Activated CD4-positive, alpha-beta T cell treated with anti-CD3 and anti-CD28 coated beads, Interleukin-2, amount 50 U/mL, for 24 hours (primary cell): ENCODE results near the gene NACA2.
"Not testable (repeated sequence)": the region's sequence is repeated elsewhere in the genome, so short reads cannot be mapped to it uniquely, and the experiment has no call there.

Experiments used
- DNase-seq, 2 donors: peaks; one replicate each; pipeline ENCODE4 v3.0.0-alpha.2; 2020; ENCODE audit warnings: low read depth in 1 of 2, low spot score in 1 of 2

The NACA2 gene

DNA sequence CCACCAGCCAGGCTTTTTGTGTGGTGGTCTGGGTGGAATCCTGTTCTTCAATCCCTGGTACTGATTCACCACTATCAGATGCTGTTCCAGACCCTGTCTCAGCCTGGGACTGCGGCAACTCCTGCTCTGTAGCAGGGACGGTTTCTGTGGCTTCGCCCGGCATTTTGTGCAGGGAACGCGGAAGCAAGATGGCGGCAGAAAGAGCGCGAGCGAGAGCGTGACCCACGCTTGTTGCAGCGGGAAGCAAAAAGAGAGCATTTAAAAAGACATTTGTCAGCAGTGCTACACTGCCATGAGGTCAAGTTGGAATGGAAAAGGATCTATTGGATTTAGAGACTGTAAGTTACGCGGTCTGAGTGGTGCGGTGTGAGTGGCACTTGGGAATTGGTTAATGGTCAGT lies at the start of gene NACA2:
Gene NACA2 (minus strand): TSS at position 202 of the 400 bp plus-strand sequence. CDS start 39 bp downstream, at position 163.
- DNase-seq = no peak

DNA sequence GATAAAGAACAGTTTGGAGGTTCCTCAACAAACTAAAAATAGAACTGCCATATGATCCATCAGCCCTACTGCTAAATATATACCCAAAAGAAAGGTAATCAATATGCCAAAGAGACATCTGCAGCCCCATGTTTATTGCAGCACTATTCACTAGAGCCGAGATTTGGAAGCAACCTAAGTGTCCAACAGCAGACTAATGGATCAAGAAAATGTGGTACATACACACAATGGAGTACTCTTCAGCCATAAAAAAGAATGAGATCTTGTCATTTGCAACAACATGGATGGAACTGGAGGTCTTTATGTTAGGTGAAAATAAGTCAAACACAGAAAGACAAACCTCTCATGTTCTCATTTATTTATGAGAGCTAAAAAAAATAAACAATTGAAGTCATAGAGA lies 48.8 kb upstream of the NACA2 start:
- DNase-seq = no peak

DNA sequence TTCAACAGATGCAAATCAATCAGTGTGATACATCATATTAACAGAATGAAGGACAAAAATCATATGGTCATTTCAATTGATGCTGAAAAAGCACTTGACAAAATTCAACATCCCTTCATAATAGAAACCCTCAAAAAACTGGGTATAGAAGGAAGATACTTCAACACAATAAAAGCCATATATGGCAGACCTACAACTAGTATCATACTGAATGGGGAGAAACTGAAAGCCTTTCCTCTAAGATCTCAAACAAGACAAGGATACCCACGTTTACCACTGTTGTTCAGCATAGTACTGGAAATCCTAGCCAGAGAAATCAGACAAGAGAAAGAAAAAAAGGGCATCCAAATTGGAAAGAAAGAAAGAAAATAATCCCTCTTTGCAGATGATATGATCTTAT lies 47.1 kb upstream of the NACA2 start:
- no peak for DNase-seq

DNA sequence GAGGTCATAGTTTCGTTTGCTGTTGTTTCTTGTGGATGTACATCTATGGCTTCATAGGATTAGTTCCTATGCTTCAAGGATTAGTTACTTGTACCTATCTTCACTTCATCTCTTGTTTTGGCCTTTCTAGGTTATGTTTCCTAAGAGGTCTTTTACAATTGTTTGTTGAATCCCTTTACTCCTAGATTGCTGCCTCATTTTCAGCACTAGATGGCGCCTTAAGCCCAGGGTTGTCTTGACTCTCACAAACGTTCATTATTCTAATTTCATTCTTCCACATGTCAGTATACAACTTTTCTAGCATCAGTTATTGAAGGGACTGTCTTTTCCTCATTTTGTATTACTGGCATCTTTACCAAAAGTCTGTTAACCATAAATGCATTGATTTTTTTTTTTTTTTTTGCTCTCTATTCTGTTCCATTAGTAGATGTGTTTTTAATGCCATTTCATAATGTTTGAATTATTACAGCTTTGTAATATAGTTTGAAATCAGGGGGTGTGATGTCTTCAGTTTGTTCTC lies 45.0 kb upstream of the NACA2 start:
- DNase-seq = peak in 1 of 2 donors; percentile 39

DNA sequence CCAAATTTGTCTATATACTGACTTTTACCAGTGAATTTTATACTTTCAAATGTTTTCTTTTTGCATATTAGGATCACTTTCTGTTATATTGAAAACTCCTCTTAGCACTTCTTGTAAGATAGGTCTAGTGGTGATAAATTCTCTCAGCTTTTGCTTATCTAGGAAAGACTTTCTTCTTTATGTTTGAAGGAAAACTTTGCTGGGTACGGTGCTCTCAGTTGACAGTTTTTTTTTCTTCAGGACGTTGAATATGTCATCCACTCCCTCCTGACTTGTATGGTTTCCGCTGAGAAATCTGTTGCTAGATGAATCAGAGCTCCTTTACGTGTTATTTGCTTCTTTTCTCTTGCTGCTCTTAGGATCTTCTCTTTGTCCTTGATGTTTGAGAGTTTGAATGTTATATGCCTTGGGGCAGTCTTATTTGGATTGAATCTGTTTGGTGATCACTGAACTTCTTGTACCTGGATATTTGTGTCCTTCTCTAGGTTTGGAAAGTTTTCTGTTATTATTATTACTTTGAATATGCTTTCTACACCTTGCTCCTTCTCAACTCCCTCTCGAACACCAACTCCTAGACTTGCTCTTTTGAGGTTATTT lies 44.0 kb upstream of the NACA2 start:
- no peak for DNase-seq

DNA sequence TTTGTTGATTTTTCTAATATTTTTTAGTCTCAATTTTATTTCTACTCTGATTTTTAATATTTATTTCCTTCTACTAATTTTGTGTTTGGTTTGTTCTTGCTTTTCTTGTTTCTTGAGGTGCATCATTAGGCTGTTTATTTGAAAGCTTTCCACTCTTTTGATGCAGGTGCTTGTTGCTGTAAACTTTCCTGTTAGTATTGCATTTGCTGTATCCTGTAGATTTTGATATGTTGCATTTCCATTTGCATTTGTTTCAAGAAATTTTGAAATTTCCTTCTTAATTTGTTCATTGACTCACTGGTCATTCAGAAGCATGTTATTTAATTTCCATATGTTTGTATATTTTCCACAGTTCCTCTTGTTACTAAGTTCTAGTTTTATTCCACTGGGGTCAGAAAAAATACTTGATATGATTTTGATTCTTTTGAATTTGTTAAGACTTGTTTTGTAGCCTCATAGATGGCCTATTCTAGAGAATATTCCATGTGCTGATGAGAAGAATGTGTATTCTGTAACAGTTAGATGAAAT lies 43.1 kb upstream of the NACA2 start:
- no peak for DNase-seq

DNA sequence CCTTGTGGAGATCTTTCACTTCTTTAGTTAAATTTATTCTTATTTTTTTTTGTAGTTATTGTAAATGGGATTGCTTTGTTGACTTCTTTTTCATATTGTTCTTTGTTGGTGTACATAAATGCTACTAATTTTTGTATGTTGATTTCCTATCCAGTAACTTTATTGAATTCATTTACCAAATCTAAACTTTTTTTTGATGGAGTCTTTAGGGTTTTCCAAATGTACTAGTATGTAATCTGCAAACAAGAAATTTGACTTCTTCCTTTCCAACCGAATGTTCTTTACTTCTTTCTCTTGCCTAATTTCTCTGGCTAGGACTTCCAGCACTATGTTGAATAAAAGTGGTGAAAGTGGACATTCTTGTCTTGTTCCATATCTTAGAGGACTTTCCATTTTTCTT lies 41.8 kb upstream of the NACA2 start:
- no peak for DNase-seq

DNA sequence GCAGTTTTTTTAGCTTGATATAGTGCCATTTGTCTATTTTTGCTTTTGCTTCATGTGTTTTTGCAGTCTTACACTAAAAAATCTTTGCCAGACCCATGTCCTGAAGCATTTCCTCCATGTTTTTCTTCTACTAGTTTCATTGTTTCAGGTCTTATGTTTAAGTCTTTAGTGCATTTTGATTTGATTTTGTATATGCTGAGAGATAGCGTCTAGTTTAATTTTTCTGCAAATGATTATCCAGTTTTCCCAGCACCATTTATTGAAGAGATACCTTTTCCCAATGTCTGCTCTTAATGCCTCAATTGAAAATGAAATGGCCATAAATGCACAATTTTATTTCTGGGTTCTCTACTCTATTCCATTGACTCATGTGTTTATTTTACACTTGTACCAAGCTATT lies 40.8 kb upstream of the NACA2 start:
- DNase-seq = no peak

DNA sequence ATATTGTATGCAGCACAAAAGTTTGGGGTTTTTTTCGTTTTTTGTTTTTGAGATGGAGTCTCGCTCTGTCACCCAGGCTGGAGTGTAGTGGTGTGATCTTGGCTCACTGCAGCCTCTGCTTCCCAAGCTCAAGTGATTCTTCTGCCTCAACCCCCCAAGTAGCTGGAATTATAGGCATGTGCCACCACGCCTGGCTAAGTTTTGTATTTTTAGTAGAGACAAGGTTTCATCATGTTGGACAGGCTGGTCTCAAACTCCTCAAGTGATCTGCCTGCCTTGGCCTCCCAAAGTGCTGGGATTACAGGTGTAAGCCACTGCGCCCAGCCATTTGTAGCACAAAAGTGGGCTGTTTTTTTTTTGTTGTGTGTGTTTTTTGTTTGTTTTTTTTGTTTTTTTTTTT lies 37.1 kb upstream of the NACA2 start:
- DNase-seq = not testable (repeated sequence)

DNA sequence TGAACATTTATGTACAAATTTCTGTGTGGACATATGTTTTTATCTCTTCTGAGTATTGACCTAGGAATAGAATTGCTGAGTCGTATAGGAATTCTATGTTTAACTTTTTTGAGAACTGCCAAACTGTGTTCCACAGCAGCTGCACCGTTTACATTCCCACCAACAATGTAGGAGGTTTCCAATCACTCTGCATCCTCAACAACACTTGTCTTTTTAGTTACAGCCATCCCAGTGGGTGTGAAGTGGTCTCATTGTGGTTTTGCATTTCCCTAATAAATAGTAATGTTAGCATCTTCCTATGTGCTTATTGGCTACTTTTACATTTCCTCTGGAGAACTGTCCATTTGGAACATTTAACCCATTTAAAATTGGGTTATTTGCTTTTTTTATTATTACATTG lies 36.6 kb upstream of the NACA2 start:
- no peak for DNase-seq

DNA sequence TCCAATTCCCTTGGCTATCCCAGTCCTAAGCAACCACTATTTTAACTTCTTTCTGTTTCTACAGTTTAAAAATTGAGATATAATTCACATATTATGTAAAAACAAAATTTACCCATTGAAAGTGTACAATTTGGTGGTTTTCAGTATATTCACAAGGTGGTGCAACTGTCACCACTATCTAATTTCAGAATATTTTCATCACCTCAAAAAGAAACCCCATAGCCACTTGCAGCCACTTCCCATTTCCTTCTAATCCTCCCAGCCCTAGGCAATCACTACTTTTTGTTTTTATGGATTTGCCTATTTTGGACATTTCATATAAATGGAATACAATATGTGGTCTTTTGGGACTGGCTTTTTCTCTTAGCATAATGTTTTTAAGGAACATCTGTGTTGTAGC lies 36.1 kb upstream of the NACA2 start:
- DNase-seq = no peak

DNA sequence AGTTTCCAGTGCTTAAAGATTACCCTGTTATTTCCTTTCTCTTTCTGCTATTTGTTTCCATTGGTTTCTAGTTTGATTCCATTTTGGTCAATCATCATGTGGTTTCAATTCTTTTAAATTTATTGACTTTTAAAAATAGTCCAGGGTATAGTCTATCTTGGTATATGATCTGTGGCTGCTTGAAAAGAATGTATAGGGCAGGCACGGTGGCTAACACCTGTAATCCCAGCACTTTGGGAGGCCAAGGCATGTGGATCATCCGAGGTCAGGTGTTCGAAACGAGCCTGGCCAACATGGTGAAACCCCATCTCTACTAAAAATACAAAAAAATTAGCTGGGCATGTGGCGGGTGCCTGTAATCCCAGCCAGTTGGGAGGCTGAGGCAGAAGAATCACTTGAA lies 34.5 kb upstream of the NACA2 start:
- DNase-seq = no peak

DNA sequence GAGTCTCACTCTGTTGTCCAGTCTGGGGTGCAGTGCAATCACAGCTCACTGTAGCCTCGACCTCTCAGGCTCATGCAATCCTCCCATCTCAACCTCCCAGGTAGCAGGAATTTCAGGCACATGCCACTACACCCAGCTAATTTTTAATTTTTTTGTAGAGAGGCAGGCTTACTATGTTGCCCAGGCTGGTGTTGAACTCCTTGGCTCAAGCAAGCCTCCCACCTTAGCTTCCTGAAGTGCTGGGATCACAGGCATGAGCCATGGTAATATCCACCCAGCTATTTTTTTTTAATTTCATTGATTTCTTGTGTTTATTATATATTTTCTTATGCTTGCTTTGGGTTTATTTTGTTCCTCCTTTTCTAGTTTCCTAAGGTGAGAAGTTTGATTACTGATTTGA lies 33.9 kb upstream of the NACA2 start:
- DNase-seq = no peak

DNA sequence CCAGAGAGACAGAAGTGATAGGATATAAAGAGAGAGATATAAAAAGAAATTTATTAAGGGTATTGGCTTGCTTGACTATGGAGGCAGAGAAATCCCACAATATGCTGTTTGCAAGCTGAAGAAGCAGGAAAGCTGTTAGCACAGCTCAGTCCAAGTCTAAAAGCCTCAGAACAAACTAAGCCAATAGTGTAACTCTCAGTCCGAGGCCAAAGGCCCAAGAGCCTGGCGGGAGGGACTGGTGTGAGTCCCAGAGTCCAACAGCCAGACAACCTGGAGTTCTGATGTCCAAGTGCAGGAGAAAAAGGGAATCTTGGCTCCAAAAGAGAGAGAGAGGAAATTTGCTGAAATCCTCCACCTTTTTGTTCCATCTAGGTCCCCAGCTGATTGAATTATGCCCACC lies 30.3 kb upstream of the NACA2 start:
- DNase-seq = no peak

DNA sequence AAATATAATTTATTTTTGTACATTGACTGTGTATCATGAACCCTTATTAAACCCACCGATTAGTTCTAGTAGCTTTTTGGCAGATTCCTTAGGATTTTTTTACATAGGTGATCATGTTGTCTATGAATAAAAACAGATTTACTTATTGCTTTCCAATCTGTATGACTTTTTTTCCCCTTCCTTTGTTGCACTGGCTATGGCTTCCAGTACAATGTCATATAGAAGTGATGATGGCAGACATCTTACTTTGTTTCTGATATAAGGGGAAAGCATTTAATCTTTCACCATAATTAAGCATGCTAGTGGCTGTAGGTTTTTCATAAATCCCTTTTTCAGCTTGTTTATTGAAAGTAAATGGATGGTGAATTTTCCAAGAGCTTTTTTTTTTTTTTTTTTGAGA lies 28.9 kb upstream of the NACA2 start:
- DNase-seq = no peak

DNA sequence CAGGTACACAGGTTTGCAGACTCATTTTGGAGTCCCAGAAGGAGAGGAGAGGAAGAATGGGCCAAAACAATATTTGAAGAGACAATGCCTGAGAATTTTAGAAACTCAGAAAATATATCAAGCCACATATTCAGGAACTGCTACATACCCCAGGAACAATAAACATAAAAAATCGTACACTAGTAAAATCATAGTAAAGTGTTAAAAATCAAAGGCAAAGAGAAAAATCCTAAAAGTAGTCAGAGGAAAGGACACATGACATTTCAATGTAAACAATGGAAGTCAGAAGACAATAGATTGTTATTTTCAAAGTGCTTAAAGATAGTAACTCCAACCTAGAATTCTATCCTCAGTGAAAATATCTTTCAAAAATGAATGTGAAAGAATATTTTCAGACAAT lies 28.5 kb upstream of the NACA2 start:
- no peak for DNase-seq

DNA sequence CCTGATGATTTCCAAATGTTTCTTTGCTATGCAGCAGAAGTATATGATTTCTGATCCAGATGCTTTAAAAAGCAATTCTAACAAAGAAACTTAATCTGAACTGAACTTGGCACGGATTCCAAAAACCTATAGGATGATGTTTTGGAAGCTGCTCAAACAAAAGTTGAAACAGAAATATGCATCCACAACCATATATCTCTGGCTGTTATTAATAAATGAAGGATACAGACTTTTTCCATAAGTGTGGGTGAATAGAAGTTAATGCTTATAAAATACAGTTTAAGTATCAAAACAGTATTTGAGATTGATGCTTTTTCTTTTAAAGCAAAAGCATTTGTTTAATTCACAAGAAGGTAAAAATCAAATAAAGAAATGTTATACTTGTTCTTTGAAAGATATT lies 27.9 kb upstream of the NACA2 start:
- no peak for DNase-seq

DNA sequence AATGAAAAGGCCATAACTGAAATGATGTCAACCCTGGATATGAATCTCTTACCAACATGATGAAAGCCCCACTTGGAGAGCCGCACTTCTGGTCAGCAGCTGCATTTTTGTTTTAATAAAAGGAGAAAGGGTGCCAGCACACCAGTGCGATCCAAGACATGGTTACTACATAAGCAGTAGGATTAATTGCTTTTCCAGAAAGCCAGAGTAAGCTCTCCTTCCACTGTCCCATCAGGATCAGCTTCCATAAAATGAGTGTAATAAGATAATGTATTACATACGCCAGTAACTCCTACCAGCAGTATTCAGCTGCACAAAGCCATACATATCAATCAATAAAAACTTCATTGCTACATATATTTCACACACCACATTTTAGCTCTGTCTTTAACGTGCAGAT lies 26.3 kb upstream of the NACA2 start:
- no peak for DNase-seq

DNA sequence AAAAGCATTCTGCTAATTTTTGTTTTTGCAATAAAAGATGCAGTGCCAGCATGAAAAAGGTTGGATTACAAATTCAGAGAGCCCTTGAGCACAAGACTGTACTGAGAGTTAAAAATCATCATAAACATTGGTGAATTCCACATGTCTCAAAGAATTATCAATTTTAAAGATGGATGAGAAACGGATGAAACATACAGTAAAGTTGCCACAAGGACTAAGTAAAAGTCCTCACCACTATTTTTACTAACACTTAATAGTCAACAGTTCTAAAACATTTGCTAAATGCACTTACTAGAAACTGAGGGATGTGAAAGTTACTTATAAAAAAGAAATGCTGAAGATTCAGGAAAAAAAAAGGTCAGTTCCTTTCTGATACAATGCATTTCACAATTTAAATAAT lies 25.8 kb upstream of the NACA2 start:
- DNase-seq = no peak

DNA sequence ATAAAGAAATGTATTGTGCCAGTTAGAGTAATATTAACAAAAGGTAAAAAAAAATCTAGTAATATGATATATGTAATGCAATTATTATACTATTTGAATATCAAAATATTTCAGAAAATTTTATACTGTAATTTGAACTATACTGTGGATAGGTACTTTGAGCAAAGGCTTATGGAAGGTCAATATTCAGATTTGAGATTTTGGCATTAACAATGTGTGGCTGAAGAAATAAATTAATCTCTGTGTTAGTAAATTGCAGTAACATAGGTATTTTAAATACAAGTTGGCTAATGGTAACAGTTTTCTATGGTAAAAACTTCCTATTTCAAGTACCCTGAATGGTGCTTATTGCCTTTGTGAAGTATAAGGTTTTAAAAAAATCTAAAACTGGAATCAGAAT lies 23.2 kb upstream of the NACA2 start:
- DNase-seq = no peak

DNA sequence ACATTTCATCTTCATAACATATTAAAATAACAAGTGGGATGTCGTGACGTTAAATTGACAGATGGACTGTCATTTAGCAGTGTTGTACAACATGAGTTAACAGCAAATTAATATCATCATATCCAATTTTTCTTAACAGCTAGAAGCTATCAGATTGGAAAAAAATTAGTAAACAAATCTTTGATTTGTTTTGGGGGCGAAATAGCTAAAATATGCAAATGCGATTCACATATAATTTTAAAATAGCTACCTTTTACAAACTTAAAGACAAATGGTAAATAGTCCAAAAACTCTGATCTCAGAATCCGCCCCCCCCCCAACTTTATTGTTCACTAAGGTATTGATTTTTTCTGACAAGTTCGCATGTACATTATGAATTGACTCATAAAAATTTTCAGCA lies 20.3 kb upstream of the NACA2 start:
- DNase-seq = no peak

DNA sequence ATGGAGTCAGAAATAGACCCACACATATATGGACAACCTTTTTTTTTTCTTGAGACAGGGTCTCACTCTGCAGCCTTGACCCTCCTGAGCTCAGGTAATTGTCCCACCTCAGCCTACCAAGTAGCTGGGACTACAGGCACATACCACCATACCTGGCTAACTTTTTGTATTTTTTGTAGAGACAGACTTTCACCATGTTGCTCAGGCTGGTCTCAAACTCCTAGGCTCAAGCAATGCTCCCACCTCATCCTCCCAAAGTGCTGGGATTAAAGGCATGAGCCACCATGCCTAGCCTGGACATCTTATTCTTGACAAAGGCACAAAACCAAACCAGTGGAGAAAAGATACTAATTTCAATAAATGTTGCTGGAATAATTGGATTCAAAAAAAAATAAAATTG lies 14.7 kb upstream of the NACA2 start:
- DNase-seq = no peak

DNA sequence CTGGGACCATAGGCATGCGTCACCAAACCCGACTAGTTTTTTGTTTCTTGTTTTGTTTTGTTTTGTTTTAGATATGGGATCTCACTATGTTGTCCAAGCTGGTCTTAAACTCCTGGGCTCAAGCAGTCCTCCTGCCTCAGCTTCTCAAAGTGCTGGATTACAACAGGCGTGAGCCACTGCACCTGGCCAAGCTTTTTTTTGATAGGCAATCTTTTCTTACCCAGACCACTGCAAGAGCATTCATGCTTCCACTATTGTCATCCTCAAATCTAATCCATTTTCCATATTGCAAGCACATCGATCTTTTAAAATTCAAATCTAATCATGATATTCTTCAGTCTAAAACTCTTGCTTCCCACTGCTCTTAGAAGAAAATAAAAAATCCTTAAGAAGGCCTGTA lies 10.3 kb upstream of the NACA2 start:
- no peak for DNase-seq
